Fibroblast of skin of left biceps (primary cell): ENCODE data around the gene EFNA2.
"Not testable (repeated sequence)": the region's sequence is repeated elsewhere in the genome, so short reads cannot be mapped to it uniquely, and the experiment has no call there.

Source experiments
- DNase-seq, 2 experiments: peaks; one replicate each; pipeline ENCODE4 v3.0.0-alpha.2; 2013; ENCODE audit warnings: low read depth in 2 of 2

The EFNA2 gene

GRCh38 chr19:1285737-1286360 is at the start of gene EFNA2:
EFNA2 (plus strand) TSS chr19:1285873; CDS start chr19:1286169, 296 bp downstream.
- DNase-seq = no peak

- DNase-seq = no peak
Measured at GRCh38 chr19:1236576-1236975, 49.1 kb upstream of the EFNA2 start.

- no peak for DNase-seq
Measured at GRCh38 chr19:1237027-1237659, 48.5 kb upstream of the EFNA2 start.

GRCh38 chr19:1237754-1238368 is 47.8 kb upstream of the EFNA2 start, which contains the start of gene CBARP:
CBARP (minus strand) TSS chr19:1238005; CDS start chr19:1236100, 1,905 bp downstream.
- DNase-seq = no peak

GRCh38 chr19:1238369-1239303 is 47.0 kb upstream of the EFNA2 start:
- no peak for DNase-seq

- DNase-seq = no peak
Measured at GRCh38 chr19:1239420-1239795, 46.3 kb upstream of the EFNA2 start.

- DNase-seq = peak; percentile 75 to 79
Measured at GRCh38 chr19:1239796-1240737, 45.6 kb upstream of the EFNA2 start.

- DNase-seq = no peak
Measured at GRCh38 chr19:1240925-1241324, 44.7 kb upstream of the EFNA2 start.

GRCh38 chr19:1241417-1242095 is 44.1 kb upstream of the EFNA2 start, which contains the start of gene ATP5F1D:
ATP5F1D (plus strand) TSS chr19:1241751; CDS start chr19:1241851, 100 bp downstream.
- peak; percentile 75 to 77 for DNase-seq

- DNase-seq = no peak
Measured at GRCh38 chr19:1243768-1244692, 41.6 kb upstream of the EFNA2 start.

GRCh38 chr19:1244693-1245451 is 40.8 kb upstream of the EFNA2 start:
- no peak for DNase-seq

GRCh38 chr19:1245494-1246264 is 40.0 kb upstream of the EFNA2 start:
- DNase-seq = no peak

GRCh38 chr19:1246265-1247087 is 39.2 kb upstream of the EFNA2 start:
- not testable (repeated sequence) for DNase-seq

- no peak for DNase-seq
Measured at GRCh38 chr19:1247748-1248138, 37.9 kb upstream of the EFNA2 start.

- DNase-seq = peak in 1 of 2 experiments; percentile 71
Measured at GRCh38 chr19:1248139-1248785, 37.4 kb upstream of the EFNA2 start, which contains the start of gene MIDN. MIDN (plus strand) TSS chr19:1248583; CDS start chr19:1250297, 1,714 bp downstream.

- peak in 1 of 2 experiments; percentile 51 for DNase-seq
Measured at GRCh38 chr19:1248786-1249297, 36.8 kb upstream of the EFNA2 start.
